Gastrocnemius medialis (tissue), 4 donors: ENCODE data around the gene HES4.

Source experiments
- CTCF ChIP-seq, 5 experiments: fragments of 450-650 bp in 3 of 5; fragments of 200-600 bp in 2 of 5; sonication (generic) in 2 of 5; IDR thresholded peaks in 4 of 5; conservative IDR thresholded peaks in 1 of 5; 1 replicate in 4 of 5; 2 replicates in 1 of 5; pipeline ENCODE4 v1.5.1; 2016 to 2019; ENCODE audit warnings: antibody characterized with exemption in 5 of 5, mild to moderate bottlenecking in 3 of 5, moderate library complexity in 3 of 5
- POLR2A ChIP-seq, 2 donors: fragments of 450-650 bp; IDR thresholded peaks; one replicate each; pipeline ENCODE4 v1.6.1; 2017; ENCODE audit warnings: antibody characterized with exemption in 2 of 2, mild to moderate bottlenecking in 2 of 2, moderate library complexity in 2 of 2

GRCh38 chr1:1035291-1035943 is 35.5 kb upstream of the HES4 start:
- no peak for TF ChIP-seq CTCF (IDR thresholded peaks at IDR 0.05 in 4 of 5, conservative IDR thresholded peaks at IDR 0.05 in 1 of 5)
- no peak for TF ChIP-seq POLR2A (IDR thresholded peaks at IDR 0.05)
